ENCODE measurements around the gene MCOLN3. TPM values are rescaled to one million over a fixed set of nuclear protein-coding genes. Genes with fewer than 3 reads are reported as not detected.
A peak's percentile ranks its signal among the peaks of the same experiment; 100 is the strongest.

Gene MCOLN3
- total RNA-seq, 1 experiment from 2014 or later = 14.2 TPM

GRCh38 chr1:84972377-84972987 lies 75.8 kb downstream of the MCOLN3 start:
- ATAC-seq = peak; percentile 35; the same call in 1 of the 2 replicates
- H3K4me3 ChIP-seq (ENCODE audit: low read depth in 2 of 2, low read length in 2 of 2) = no peak overlapping the region
- H3K27ac ChIP-seq (ENCODE audit: low read length) = no peak overlapping the region
- in situ Hi-C loops (cut with HindIII; ENCODE audit: low pct_unique_long_range_greater_than_20kb, low sequenced_read_pairs) (no loop called here), intact Hi-C loops (cut with micrococcal nuclease; ENCODE audit: unreplicated experiment) (no loop called here)
- no peaks in the 10 kb centered on the region for H3K27me3 ChIP-seq (ENCODE audit: control insufficient read depth, insufficient read depth, low read length)
- ChIA-PET CTCF (interaction anchor here (0.5 kb wide), 1 partner anchor 285 kb away, joined by 3 read pairs; no protein-coding TSS in a partner anchor), POLR2A (no interaction called here)
- no peaks in the 10 kb centered on the region for H3K36me3 ChIP-seq (ENCODE audit: control insufficient read depth, insufficient read depth, low read length)
- no peak for DNase-seq (ENCODE audit: low read depth, low spot score)
- no peak for TF ChIP-seq TCF7L2 (IDR thresholded peaks at IDR 0.05; ENCODE audit: low read depth, low read length)
- TF ChIP-seq SIN3A (IDR thresholded peaks at IDR 0.05; ENCODE audit: borderline replicate concordance, insufficient read depth, low read depth, low read length) = no peak
- no peak for TF ChIP-seq REST (IDR thresholded peaks at IDR 0.05; ENCODE audit: insufficient read depth in 1 of 2, low read depth in 2 of 2, low read length in 1 of 2)
- no peak for TF ChIP-seq POLR2AphosphoS5 (IDR thresholded peaks at IDR 0.05; ENCODE audit: low read depth, low read length)
- no peak for TF ChIP-seq CTCF (IDR thresholded peaks at IDR 0.05)
- H3K9me3 ChIP-seq (ENCODE audit: control insufficient read depth, insufficient read depth, low read depth, low read length) = no peaks in the 10 kb centered on the region
- no TSS peak for BruUV-seq (replicated peaks)
- peaks cover 6% of the 10 kb centered on the region for H3K4me1 ChIP-seq (ENCODE audit: control insufficient read depth, insufficient read depth, low read length)

- CTCF ChIA-PET = no interaction called here
- DNase-seq (ENCODE audit: low read depth, low spot score) (no peak), ATAC-seq (no peak)
- intact Hi-C loops (cut with micrococcal nuclease; ENCODE audit: unreplicated experiment) = no loop called here
- Histone ChIP-seq H3K27ac (ENCODE audit: low read length) (no peak overlapping the region), H3K9me3 (ENCODE audit: control insufficient read depth, insufficient read depth, low read depth, low read length) (no peaks in the 10 kb centered on the region), H3K27me3 (ENCODE audit: control insufficient read depth, insufficient read depth, low read length) (no peaks in the 10 kb centered on the region), H3K4me1 (ENCODE audit: control insufficient read depth, insufficient read depth, low read length) (peaks cover 6% of the 10 kb centered on the region), H3K4me3 (ENCODE audit: low read depth in 2 of 2, low read length in 2 of 2) (no peak overlapping the region), H3K36me3 (ENCODE audit: control insufficient read depth, insufficient read depth, low read length) (no peaks in the 10 kb centered on the region)
- POLR2A ChIA-PET = no interaction called here
- no peak for TF ChIP-seq REST (IDR thresholded peaks at IDR 0.05; ENCODE audit: insufficient read depth in 1 of 2, low read depth in 2 of 2, low read length in 1 of 2)
- TF ChIP-seq CTCF (IDR thresholded peaks at IDR 0.05) = no peak
- no peak for TF ChIP-seq SIN3A (IDR thresholded peaks at IDR 0.05; ENCODE audit: borderline replicate concordance, insufficient read depth, low read depth, low read length)
- TF ChIP-seq POLR2AphosphoS5 (IDR thresholded peaks at IDR 0.05; ENCODE audit: low read depth, low read length) = no peak
- no TSS peak for BruUV-seq (replicated peaks)
- in situ Hi-C loops (cut with HindIII; ENCODE audit: low pct_unique_long_range_greater_than_20kb, low sequenced_read_pairs) = no loop called here
These were observed 76.3 kb downstream of the MCOLN3 start for GRCh38 chr1:84971957-84972356.
